Measurements from ENCODE around the gene CYBRD1.

Gene CYBRD1

GRCh38 chr2:171564463-171564862 lies 42.2 kb downstream of the CYBRD1 start:
- no peak for DNase-seq (ENCODE audit: low read depth in 2 of 2)
- TF ChIP-seq, protein P1, sequence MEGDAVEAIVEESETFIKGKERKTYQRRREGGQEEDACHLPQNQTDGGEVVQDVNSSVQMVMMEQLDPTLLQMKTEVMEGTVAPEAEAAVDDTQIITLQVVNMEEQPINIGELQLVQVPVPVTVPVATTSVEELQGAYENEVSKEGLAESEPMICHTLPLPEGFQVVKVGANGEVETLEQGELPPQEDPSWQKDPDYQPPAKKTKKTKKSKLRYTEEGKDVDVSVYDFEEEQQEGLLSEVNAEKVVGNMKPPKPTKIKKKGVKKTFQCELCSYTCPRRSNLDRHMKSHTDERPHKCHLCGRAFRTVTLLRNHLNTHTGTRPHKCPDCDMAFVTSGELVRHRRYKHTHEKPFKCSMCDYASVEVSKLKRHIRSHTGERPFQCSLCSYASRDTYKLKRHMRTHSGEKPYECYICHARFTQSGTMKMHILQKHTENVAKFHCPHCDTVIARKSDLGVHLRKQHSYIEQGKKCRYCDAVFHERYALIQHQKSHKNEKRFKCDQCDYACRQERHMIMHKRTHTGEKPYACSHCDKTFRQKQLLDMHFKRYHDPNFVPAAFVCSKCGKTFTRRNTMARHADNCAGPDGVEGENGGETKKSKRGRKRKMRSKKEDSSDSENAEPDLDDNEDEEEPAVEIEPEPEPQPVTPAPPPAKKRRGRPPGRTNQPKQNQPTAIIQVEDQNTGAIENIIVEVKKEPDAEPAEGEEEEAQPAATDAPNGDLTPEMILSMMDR (IDR thresholded peaks at IDR 0.05; ENCODE audit: low read depth, low read length), result no peak
- H3K4me3 ChIP-seq (replicated peaks in 1 of 2; ENCODE audit: low read depth in 2 of 2, low read length in 2 of 2), result no peak overlapping the region

DNA sequence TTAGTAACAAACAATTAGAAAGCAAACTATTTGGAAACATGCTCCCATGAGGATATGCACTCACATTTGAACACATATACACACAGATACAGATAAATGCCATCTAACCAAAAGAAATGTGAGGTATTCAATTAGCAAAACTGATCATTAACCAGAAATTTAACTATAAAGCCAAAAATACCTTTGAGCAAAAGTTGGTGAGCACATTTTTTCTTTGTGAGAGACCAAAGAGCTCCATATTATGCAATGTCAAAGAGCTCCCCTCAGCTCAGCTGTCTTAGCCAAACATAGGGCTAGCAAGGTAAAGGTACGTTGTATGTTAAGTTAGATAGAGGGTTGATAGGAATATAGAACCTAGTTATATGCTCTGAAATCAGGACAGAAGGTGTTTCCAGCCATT lies 43.8 kb downstream of the CYBRD1 start:
- no peak overlapping the region for H3K4me3 ChIP-seq (replicated peaks in 1 of 2; ENCODE audit: low read depth in 2 of 2, low read length in 2 of 2)
- TF ChIP-seq, protein P1 (IDR thresholded peaks at IDR 0.05; ENCODE audit: low read depth, low read length), result no peak
- no peak for DNase-seq (ENCODE audit: low read depth in 2 of 2)

DNA sequence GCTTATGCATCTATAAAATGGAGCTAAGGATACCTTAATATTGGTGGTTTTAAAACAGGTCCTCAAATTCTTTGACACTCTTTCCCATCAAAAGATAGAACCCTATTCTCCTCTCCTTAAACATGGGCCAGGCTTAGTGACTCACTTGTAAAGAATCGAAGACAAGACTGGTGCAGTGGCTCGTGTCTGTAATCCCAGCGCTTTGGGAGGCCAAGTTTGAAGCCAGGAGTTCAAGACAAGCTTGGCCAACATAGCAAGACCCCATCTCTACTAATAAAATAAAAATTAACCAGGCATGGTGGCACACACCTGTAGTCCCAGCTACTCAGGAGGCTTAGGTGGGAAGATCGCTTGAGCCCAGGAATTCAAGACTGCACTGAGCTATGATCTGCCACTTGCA lies 44.5 kb downstream of the CYBRD1 start:
- H3K4me3 ChIP-seq (replicated peaks in 1 of 2; ENCODE audit: low read depth in 2 of 2, low read length in 2 of 2), result no peak overlapping the region
- no peak for DNase-seq (ENCODE audit: low read depth in 2 of 2)
- TF ChIP-seq, protein P1 (IDR thresholded peaks at IDR 0.05; ENCODE audit: low read depth, low read length), result no peak

DNA sequence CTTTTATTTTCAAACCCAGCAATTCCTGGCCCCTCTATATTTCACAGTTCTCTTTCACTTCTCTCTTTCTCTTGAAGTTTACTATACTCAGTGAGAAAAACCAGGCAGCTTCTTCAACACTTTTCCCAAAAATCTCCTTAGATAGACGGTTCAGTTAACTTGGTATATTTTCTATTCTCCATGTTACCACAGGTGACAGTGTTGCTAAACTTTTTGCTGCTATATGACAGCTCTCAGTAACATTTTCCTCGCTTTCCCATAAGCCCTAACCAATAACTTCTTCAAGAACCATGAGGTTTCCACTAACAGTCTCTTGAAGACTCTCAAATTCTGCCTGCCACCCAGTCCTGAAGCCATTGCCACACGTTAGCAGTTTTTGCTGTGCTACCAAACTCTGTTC lies 45.8 kb downstream of the CYBRD1 start:
- TF ChIP-seq, protein P1 (IDR thresholded peaks at IDR 0.05; ENCODE audit: low read depth, low read length), result no peak
- DNase-seq (ENCODE audit: low read depth in 2 of 2), result peak; percentile 18 to 22
- no peak overlapping the region for H3K4me3 ChIP-seq (replicated peaks in 1 of 2; ENCODE audit: low read depth in 2 of 2, low read length in 2 of 2)

GRCh38 chr2:171571721-171572120 lies 49.4 kb downstream of the CYBRD1 start:
- DNase-seq (ENCODE audit: low read depth in 2 of 2), result no peak
- H3K4me3 ChIP-seq (replicated peaks in 1 of 2; ENCODE audit: low read depth in 2 of 2, low read length in 2 of 2), result no peak overlapping the region
- TF ChIP-seq, protein P1 (IDR thresholded peaks at IDR 0.05; ENCODE audit: low read depth, low read length), result no peak

DNA sequence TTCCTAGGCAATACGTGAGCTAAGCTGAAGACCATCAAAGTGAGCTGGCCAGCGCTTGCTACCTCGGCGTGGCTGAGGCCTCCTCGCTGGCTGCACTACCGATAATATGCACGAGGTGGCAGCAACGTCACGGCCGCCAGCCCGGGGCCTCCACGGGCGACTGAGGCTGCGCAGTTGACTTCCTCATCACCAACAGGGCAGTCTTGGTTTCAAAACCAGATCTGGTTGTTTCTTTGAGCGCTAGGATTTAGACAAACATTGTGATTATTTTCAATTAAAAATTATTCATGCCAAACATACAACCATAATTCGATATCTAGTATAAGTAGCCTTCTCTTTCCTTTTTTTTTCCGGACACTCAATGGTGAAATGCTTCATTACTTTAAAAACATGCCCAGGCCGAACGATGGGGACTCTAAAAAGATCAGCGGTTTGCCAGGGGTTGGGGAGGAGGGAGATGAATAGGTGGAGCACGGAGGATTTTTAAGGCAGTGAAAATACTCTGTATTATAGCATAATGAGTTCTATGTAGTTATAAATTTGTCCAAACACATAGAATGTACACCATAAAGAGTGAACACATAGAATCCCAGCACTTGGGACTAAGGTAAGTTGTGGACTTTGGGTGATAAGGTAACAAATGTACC lies 52.0 kb downstream of the CYBRD1 start:
- TF ChIP-seq, protein P1 (IDR thresholded peaks at IDR 0.05; ENCODE audit: low read depth, low read length), result peak; percentile 96
- H3K4me3 ChIP-seq (replicated peaks in 1 of 2; ENCODE audit: low read depth in 2 of 2, low read length in 2 of 2), result no peak overlapping the region
- DNase-seq (ENCODE audit: low read depth in 2 of 2), result peak; percentile 78 to 82

DNA sequence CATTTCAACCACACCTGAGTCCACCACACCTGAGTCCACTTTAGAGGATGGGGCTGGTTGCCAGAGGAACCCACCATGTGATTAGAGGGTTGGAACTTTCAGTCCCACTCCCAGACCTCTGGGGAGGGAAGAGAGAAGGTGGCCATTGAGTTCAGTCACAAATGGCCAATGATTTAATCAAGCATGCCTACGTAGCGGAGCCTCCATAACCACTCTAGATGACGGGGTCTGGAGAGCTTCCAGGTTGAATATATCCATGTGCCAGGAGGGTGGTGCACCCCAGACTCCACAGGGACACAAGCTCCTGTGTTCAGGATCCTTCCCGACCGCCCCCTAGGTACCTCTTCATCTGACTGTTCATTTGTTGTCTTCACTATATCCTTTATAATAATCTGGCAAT lies 53.3 kb downstream of the CYBRD1 start:
- no peak overlapping the region for H3K4me3 ChIP-seq (replicated peaks in 1 of 2; ENCODE audit: low read depth in 2 of 2, low read length in 2 of 2)
- TF ChIP-seq, protein P1 (IDR thresholded peaks at IDR 0.05; ENCODE audit: low read depth, low read length), result no peak
- no peak for DNase-seq (ENCODE audit: low read depth in 2 of 2)
